AG09309 (cell line): ENCODE measurements around the gene PKP1.

Experiments
- DNase-seq: peaks from one replicate; pipeline ENCODE4 v3.0.0-alpha.2; 2010; ENCODE audit warnings: low read depth
- H3K4me3 ChIP-seq: 2 replicates; pipeline ENCODE4 v1.5.1; 2011; ENCODE audit warnings: mild to moderate bottlenecking, low read depth, low read length, moderate library complexity; ENCODE audit not compliant: control insufficient read depth
- CTCF ChIP-seq: IDR thresholded peaks from 2 replicates; pipeline ENCODE4 v1.5.1; 2011; ENCODE audit warnings: mild to moderate bottlenecking, low read depth, low read length, inconsistent platforms; ENCODE audit not compliant: insufficient read depth, control insufficient read depth; ENCODE audit errors: missing control alignments

PKP1 gene

DNA sequence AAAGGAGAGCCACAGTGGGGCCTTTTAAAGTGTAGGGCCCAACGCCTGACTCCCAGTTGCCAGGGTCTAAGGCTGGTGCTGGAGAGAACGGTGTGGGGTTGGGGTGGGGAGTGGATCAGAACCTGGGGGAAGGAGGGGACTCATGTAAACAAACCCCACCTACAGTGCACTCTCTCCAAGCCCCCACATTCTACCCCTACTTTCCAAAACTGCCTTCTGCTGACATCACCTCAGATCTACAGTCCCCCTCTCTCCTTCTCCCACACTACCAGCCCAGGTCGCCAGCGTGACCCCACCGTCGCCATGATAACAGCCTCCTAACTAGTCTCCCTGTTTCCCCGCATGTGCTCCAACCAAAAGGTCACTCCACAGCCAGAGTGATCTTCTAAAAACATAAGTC lies 67.6 kb downstream of the PKP1 start:
- DNase-seq, result no peak
- TF ChIP-seq CTCF, result no peak
- H3K4me3 ChIP-seq, result no peak overlapping the region

DNA sequence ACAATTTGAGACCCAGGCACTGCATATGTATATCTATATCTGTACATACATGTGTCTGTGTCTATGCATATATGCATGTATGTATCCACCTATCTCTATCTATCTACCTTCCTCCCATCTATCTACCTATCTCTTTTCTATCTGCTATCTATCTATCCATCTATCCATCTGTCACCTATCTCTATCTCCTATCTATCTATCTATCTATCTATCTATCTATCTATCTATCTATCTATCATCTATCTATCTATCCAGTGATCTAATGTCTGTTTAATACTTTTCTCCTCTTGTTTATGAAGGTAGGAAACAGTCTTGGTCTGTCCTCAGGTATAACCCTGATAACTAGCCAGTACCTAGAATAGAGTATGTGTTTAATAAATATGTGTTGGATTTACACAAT lies 68.3 kb downstream of the PKP1 start:
- no peak for DNase-seq
- H3K4me3 ChIP-seq, result no peak overlapping the region
- no peak for TF ChIP-seq CTCF

GRCh38 chr1:201353186-201353940 lies 70.1 kb downstream of the PKP1 start:
- H3K4me3 ChIP-seq, result no peak overlapping the region
- no peak for DNase-seq
- no peak for TF ChIP-seq CTCF

DNA sequence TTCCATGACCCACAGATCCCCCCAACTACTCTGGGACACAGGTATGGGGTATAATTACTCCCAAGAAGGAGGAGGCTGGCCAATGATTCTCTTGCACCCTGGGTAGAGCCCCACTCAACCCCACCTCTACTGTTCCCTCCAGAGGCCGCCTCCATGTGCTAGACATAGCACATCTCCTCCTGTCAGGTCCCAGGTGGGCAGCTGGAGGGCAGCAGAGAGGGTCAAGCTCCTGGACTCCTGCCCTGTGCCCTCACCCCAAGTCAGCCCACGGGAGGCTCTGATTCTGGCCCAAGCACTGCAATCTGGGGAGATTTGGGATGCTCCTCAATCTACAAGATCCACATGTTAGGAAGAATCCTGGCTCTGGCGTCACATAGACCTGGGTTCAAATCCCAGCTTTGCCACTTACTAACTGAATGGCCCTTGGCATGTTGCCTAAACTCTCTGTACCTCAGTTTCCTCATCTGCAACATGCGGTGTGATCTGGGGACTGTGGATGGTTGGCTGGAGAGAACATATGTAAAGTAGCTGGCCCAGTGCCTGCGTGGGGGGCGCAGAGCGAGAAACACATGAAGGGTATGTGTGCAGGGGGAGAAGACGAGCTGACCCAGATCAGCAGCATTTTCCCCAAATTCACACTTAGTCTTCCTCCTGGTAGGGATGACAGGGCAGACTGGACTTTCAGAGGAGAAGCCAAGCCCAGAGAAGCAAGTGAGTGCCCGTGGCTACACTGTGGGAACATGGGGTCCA lies 71.0 kb downstream of the PKP1 start:
- no peak for DNase-seq
- H3K4me3 ChIP-seq, result no peak overlapping the region
- no peak for TF ChIP-seq CTCF

DNA sequence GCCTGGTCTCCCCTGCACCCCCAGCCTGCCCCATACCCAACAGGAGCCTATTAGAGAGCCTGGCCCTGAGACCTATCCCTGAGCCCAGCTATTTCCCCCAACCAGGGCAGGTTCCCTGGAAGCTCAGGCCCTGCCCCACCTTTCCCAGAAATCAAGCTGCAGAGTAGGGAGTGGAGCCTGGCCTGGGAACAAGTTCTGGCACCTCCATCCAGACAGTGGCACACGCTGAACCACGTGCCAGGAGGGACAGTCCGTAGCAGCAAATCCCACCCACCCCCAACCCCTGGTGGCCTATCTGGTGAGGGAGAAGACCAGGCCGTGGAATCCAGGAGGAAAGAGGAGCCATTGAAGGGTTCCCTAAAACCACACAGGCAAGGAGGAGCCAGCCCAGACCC lies 71.6 kb downstream of the PKP1 start:
- H3K4me3 ChIP-seq, result no peak overlapping the region
- no peak for TF ChIP-seq CTCF
- DNase-seq, result no peak

DNA sequence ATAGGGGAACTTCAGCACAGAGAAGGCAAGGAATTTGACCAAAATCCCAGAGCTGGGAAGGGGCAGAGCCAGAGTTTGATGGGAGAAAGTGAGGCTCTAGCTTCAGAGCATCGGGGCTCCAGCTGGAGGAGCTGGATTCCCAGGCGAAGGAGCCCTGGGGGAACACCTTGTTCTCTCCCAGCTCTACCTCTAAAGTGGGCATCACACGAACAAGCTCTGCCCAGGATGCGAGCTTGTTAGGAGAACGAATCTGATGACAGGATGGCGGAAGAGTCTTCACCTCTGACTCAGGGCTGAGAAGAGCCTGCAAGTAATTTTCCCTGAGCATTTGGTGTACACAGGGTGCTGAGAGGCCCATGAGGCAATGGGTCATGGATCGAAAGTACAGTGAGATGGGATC lies 72.2 kb downstream of the PKP1 start:
- no peak overlapping the region for H3K4me3 ChIP-seq
- TF ChIP-seq CTCF, result no peak
- DNase-seq, result no peak
